ENCODE data around the gene FCGBP. TPM values are rescaled to one million over a fixed set of nuclear protein-coding genes. Genes with fewer than 3 reads are reported as not detected.

Gene FCGBP
- total RNA-seq, 1 experiment from 2014 or later = 5.7 TPM

DNA sequence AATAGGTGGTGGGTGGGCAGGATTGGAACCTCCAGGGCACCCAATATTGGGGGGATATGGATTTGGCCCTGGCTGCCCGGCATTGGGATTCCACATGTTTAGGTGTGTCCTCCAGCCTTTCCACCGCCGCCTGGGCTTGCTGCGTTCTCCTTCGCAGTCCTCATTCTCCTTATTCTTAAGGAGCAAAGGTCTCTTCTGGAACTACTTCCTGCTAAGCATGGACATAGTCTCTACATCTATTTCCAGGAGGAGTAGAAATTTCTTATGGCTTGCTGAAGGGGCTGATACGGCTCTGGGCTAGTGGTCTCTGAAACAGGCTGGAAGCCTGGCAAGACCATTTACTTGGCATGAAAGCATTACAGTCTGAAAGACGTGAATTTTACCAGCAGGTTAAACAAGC is 9.2 kb upstream of the FCGBP start:
- DNase-seq (ENCODE audit: low read depth, low spot score) = no peak
- Histone ChIP-seq H3K9ac (ENCODE audit: low read length) (no peak overlapping the region), H3K4me1 (ENCODE audit: control insufficient read depth in 1 of 2, insufficient read depth in 2 of 2, low read length in 2 of 2) (peaks cover 0 to 6% of the 10 kb centered on the region in 2 experiments; a peak in 2 of 4 replicates), H3K27ac (ENCODE audit: low read depth, low read length) (no peak overlapping the region), H3K4me2 (ENCODE audit: low read length) (no peak overlapping the region), H3K4me3 (replicated peaks in 1 of 2; ENCODE audit: low read depth in 1 of 2, low read length in 2 of 2) (no peak overlapping the region), H3K79me2 (ENCODE audit: insufficient read depth, low read length) (no peaks in the 10 kb centered on the region), H3K9me3 (ENCODE audit: control insufficient read depth in 1 of 2, insufficient read depth in 1 of 2, low read depth in 1 of 2, low read length in 2 of 2) (no peaks in the 10 kb centered on the region), H3K27me3 (ENCODE audit: insufficient read depth, low read length) (no peaks in the 10 kb centered on the region), H3K36me3 (ENCODE audit: control insufficient read depth in 1 of 2, insufficient read depth in 2 of 2, low read length in 2 of 2) (no peaks in the 10 kb centered on the region), H3K9me2 (ENCODE audit: insufficient read depth) (no peaks in the 10 kb centered on the region), H2AFZ (ENCODE audit: low read depth, low read length, poor library complexity, severe bottlenecking) (no peak overlapping the region), H4K20me1 (ENCODE audit: insufficient read depth) (no peaks in the 10 kb centered on the region)
- no peak for ATAC-seq
- ChIA-PET RAD21 (ENCODE audit: low non-redundant PET in 1 of 2, low total read pairs in 2 of 2, uncharacterized antibody in 2 of 2, unreplicated experiment in 2 of 2) (no interaction called here), CTCF (no interaction called here), POLR2A (no interaction called here)
- intact Hi-C loops (cut with micrococcal nuclease) = no loop called here
- TF ChIP-seq SIN3A (IDR thresholded peaks at IDR 0.05; ENCODE audit: low read depth) (no peak), REST (IDR thresholded peaks at IDR 0.05; ENCODE audit: low read depth) (no peak), SP1 (IDR thresholded peaks at IDR 0.05; ENCODE audit: low read depth) (no peak), ZNF274 (IDR thresholded peaks at IDR 0.05; ENCODE audit: low read depth, low read length) (no peak), EZH2 (IDR thresholded peaks at IDR 0.05) (no peak), POLR2AphosphoS5 (IDR thresholded peaks at IDR 0.05; ENCODE audit: low read depth, low read length) (no peak), EGR1 (IDR thresholded peaks at IDR 0.05; ENCODE audit: low read depth) (no peak), CBX3 (IDR thresholded peaks at IDR 0.05; ENCODE audit: low read depth) (no peak), FOSL1 (IDR thresholded peaks at IDR 0.05; ENCODE audit: low read depth) (no peak), EZH2phosphoT487 (IDR thresholded peaks at IDR 0.05; ENCODE audit: borderline replicate concordance) (no peak), CTCF (IDR thresholded peaks at IDR 0.05 in 2 of 3, conservative IDR thresholded peaks at IDR 0.05 in 1 of 3; ENCODE audit: borderline replicate concordance in 1 of 3, insufficient read depth in 1 of 3, low read depth in 2 of 3, low read length in 2 of 3) (no peak), ZFX (IDR thresholded peaks at IDR 0.05) (no peak), POLR2A (IDR thresholded peaks at IDR 0.05; ENCODE audit: borderline replicate concordance, extremely low read depth, insufficient read depth, insufficient read length) (no peak), JUND (IDR thresholded peaks at IDR 0.05) (no peak), CEBPB (IDR thresholded peaks at IDR 0.05; ENCODE audit: low read depth) (no peak)
- TF ChIP-seq, protein P1, sequence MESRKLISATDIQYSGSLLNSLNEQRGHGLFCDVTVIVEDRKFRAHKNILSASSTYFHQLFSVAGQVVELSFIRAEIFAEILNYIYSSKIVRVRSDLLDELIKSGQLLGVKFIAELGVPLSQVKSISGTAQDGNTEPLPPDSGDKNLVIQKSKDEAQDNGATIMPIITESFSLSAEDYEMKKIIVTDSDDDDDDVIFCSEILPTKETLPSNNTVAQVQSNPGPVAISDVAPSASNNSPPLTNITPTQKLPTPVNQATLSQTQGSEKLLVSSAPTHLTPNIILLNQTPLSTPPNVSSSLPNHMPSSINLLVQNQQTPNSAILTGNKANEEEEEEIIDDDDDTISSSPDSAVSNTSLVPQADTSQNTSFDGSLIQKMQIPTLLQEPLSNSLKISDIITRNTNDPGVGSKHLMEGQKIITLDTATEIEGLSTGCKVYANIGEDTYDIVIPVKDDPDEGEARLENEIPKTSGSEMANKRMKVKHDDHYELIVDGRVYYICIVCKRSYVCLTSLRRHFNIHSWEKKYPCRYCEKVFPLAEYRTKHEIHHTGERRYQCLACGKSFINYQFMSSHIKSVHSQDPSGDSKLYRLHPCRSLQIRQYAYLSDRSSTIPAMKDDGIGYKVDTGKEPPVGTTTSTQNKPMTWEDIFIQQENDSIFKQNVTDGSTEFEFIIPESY (IDR thresholded peaks at IDR 0.05; ENCODE audit: extremely low read depth, insufficient replicate concordance, low read length) = no peak
- TF ChIP-seq, protein P2, sequence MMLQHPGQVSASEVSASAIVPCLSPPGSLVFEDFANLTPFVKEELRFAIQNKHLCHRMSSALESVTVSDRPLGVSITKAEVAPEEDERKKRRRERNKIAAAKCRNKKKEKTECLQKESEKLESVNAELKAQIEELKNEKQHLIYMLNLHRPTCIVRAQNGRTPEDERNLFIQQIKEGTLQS (IDR thresholded peaks at IDR 0.05) = no peak
- BruUV-seq (replicated peaks) = no TSS peak

Data from HCT116 (cell line).